ENCODE measurements around the gene FASTKD3. TPM values are rescaled to one million over a fixed set of nuclear protein-coding genes. Genes with fewer than 3 reads are reported as not detected.

FASTKD3 gene
- total RNA-seq, 1 donor from 2014 or later: 11.1 TPM

- Mint-ChIP-seq H3K9me3 (ENCODE audit: low read depth) (no peaks in the 10 kb centered on the region), H3K27ac (no peak overlapping the region), H3K36me3 (ENCODE audit: insufficient read depth) (peaks cover 23% of the 10 kb centered on the region)
Observed at GRCh38 chr5:7886849-7887475, 18.1 kb upstream of the FASTKD3 start.

DNA sequence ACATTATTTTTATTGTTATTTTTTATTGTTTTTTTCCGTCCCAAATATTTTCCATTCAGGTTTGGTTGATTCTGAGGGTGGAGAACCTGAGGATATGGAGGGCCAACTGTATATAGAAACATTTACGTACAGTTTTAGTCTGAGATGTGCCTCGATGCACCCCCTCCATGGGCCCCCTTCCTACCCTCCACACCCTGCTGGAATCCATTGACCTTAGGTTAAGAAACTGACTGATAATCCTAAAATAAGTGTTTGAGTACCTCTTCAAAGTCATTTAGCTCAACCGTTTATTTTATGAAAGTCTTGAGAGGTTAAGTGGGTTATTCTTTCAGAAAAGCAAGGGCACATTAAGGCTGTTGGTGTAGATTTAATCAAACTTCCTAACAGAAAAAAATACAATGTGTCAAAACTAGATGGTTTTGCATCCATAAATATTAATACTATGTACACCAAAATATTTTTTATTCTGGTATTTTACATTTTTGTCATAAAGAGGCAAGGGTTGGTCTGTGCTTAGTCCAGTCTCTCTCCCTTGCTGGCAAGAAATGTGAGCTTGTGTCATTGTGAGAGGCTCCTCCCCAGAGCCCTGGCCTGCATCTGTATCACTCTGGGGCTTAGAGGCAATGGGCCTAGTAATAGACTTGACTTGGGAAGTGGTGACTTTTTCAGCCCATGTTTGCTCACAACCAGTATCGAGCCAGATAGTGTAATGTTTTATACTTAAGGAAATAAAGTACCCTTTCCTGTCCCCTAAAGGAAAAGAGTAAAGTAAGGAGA is 15.8 kb upstream of the FASTKD3 start:
- Mint-ChIP-seq H3K27me3 (no peaks in the 10 kb centered on the region), H3K9me3 (ENCODE audit: low read depth) (no peaks in the 10 kb centered on the region), H3K36me3 (ENCODE audit: insufficient read depth) (peaks cover 25% of the 10 kb centered on the region), H3K27ac (no peak overlapping the region), H3K4me1 (ENCODE audit: low read depth) (no peaks in the 10 kb centered on the region), H3K4me3 (ENCODE audit: low read depth) (no peak overlapping the region)
- no peak for DNase-seq (ENCODE audit: low spot score, unreplicated experiment)
- TF ChIP-seq, protein P1, sequence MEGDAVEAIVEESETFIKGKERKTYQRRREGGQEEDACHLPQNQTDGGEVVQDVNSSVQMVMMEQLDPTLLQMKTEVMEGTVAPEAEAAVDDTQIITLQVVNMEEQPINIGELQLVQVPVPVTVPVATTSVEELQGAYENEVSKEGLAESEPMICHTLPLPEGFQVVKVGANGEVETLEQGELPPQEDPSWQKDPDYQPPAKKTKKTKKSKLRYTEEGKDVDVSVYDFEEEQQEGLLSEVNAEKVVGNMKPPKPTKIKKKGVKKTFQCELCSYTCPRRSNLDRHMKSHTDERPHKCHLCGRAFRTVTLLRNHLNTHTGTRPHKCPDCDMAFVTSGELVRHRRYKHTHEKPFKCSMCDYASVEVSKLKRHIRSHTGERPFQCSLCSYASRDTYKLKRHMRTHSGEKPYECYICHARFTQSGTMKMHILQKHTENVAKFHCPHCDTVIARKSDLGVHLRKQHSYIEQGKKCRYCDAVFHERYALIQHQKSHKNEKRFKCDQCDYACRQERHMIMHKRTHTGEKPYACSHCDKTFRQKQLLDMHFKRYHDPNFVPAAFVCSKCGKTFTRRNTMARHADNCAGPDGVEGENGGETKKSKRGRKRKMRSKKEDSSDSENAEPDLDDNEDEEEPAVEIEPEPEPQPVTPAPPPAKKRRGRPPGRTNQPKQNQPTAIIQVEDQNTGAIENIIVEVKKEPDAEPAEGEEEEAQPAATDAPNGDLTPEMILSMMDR (IDR thresholded peaks at IDR 0.05; ENCODE audit: unreplicated experiment): no peak

More at GRCh38 chr5:7886849-7887475, 18.1 kb upstream of the FASTKD3 start:
- DNase-seq (ENCODE audit: low spot score, unreplicated experiment): no peak
- no peaks in the 10 kb centered on the region for H3K27me3 Mint-ChIP-seq
- TF ChIP-seq, protein P1 (IDR thresholded peaks at IDR 0.05; ENCODE audit: unreplicated experiment): peak; percentile 69
- H3K4me3 Mint-ChIP-seq (ENCODE audit: low read depth): no peak overlapping the region
- no peaks in the 10 kb centered on the region for H3K4me1 Mint-ChIP-seq (ENCODE audit: low read depth)

- Mint-ChIP-seq H3K4me1 (ENCODE audit: low read depth) (peaks cover 9% of the 10 kb centered on the region), H3K27ac (peak overlapping the region; percentile 37), H3K27me3 (no peaks in the 10 kb centered on the region), H3K4me3 (ENCODE audit: low read depth) (no peak overlapping the region), H3K9me3 (ENCODE audit: low read depth) (no peaks in the 10 kb centered on the region), H3K36me3 (ENCODE audit: insufficient read depth) (peaks cover 25% of the 10 kb centered on the region)
- TF ChIP-seq, protein P1 (IDR thresholded peaks at IDR 0.05; ENCODE audit: unreplicated experiment): no peak
- DNase-seq (ENCODE audit: low spot score, unreplicated experiment): no peak
Observed at GRCh38 chr5:7882926-7883325, 14.1 kb upstream of the FASTKD3 start.

DNA sequence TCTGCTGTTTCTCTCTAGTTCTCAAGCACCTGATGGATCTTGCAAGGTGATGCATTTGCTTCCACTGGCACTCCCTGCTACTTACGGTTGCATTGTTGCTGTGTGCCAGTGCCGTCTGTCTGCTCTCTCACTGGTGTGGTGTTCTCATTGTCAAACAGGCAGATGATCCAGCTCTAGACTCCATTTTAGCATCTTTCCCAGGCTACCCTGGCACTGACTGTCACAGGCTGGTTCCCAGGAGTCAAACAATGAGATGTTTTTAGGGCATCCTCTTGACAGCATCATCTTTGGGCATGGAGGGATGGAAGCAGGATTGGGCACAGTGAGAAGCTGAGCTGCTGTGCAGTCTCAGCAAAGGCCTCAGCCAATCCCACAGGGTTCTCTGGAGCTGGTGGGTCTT is 13.0 kb upstream of the FASTKD3 start:
- Mint-ChIP-seq H3K4me3 (ENCODE audit: low read depth) (no peak overlapping the region), H3K9me3 (ENCODE audit: low read depth) (no peaks in the 10 kb centered on the region), H3K27me3 (no peaks in the 10 kb centered on the region), H3K36me3 (ENCODE audit: insufficient read depth) (peaks cover 24% of the 10 kb centered on the region), H3K4me1 (ENCODE audit: low read depth) (peaks cover 9% of the 10 kb centered on the region), H3K27ac (no peak overlapping the region)
- TF ChIP-seq, protein P1 (IDR thresholded peaks at IDR 0.05; ENCODE audit: unreplicated experiment): no peak
- no peak for DNase-seq (ENCODE audit: low spot score, unreplicated experiment)

- peaks cover 19% of the 10 kb centered on the region for H3K36me3 Mint-ChIP-seq (ENCODE audit: insufficient read depth)
Observed at GRCh38 chr5:7881091-7881490, 12.3 kb upstream of the FASTKD3 start.

More at GRCh38 chr5:7881091-7881490, 12.3 kb upstream of the FASTKD3 start:
- no peak for DNase-seq (ENCODE audit: low spot score, unreplicated experiment)
- no peak overlapping the region for H3K27ac Mint-ChIP-seq
- peaks cover 9% of the 10 kb centered on the region for H3K4me1 Mint-ChIP-seq (ENCODE audit: low read depth)
- no peaks in the 10 kb centered on the region for H3K27me3 Mint-ChIP-seq
- TF ChIP-seq, protein P1 (IDR thresholded peaks at IDR 0.05; ENCODE audit: unreplicated experiment): no peak
- no peak overlapping the region for H3K4me3 Mint-ChIP-seq (ENCODE audit: low read depth)
- H3K9me3 Mint-ChIP-seq (ENCODE audit: low read depth): no peaks in the 10 kb centered on the region

All from progenitor cell of endocrine pancreas (in vitro differentiated cells).